SK-N-SH treated with all-trans-retinoic acid at 6 μM for 48 hours (cell line): Measurements from ENCODE around the gene B3GALT2.

Experiments used
- ATAC-seq: fragments of 200-7000 bp; cut with Tn5 transposase; 3 replicates; pipeline ENCODE4 v1.9.1; 2020; ENCODE audit warnings: mild to moderate bottlenecking, moderate library complexity
- ARNTL ChIP-seq: fragments of 450-650 bp; formaldehyde crosslinking; IDR thresholded peaks from 2 replicates; pipeline ENCODE4 v1.5.0; 2020; ENCODE audit warnings: low read depth, mild to moderate bottlenecking, moderate library complexity, borderline replicate concordance
- CSDC2 ChIP-seq: fragments of 250-450 bp; sonication (Bioruptor Pico); IDR thresholded peaks from 2 replicates; pipeline ENCODE4 v1.5.0; 2020; ENCODE audit warnings: mild to moderate bottlenecking, moderate library complexity
- ESRRG ChIP-seq: fragments of 250-450 bp; sonication (Bioruptor Pico); IDR thresholded peaks from 2 replicates; pipeline ENCODE4 v1.6.1; 2021; ENCODE audit warnings: mild to moderate bottlenecking
- GLIS3 ChIP-seq: fragments of 250-450 bp; sonication (Bioruptor Pico); IDR thresholded peaks from 2 replicates; pipeline ENCODE4 v1.5.0; 2020; ENCODE audit warnings: mild to moderate bottlenecking, moderate library complexity
- ISL1 ChIP-seq: fragments of 250-450 bp; sonication (Bioruptor Pico); IDR thresholded peaks from 2 replicates; pipeline ENCODE4 v2.1.2; 2022; ENCODE audit warnings: mild to moderate bottlenecking, moderate library complexity
- OSR1 ChIP-seq: fragments of 250-450 bp; sonication (Bioruptor Pico); IDR thresholded peaks from 2 replicates; pipeline ENCODE4 v1.8.0; 2022; ENCODE audit warnings: moderate library complexity, mild to moderate bottlenecking, inconsistent platforms
- PPARA ChIP-seq: fragments of 250-450 bp; sonication (Bioruptor Pico); IDR thresholded peaks from 2 replicates; pipeline ENCODE4 v1.5.0; 2020; ENCODE audit warnings: mild to moderate bottlenecking, borderline replicate concordance
- RARB ChIP-seq: fragments of 250-450 bp; sonication (Bioruptor Pico); IDR thresholded peaks from 2 replicates; pipeline ENCODE4 v1.8.0; 2021; ENCODE audit warnings: mild to moderate bottlenecking, moderate library complexity
- SNAI2 ChIP-seq: fragments of 250-450 bp; sonication (Bioruptor Pico); IDR thresholded peaks from 2 replicates; pipeline ENCODE4 v1.5.0; 2020; ENCODE audit warnings: mild to moderate bottlenecking, moderate library complexity
- TOX ChIP-seq: fragments of 250-450 bp; sonication (Bioruptor Pico); IDR thresholded peaks from 2 replicates; pipeline ENCODE4 v1.8.0; 2021; ENCODE audit warnings: mild to moderate bottlenecking, moderate library complexity, borderline replicate concordance
- TSHZ2 ChIP-seq: fragments of 250-450 bp; sonication (Bioruptor Pico); IDR thresholded peaks from 2 replicates; pipeline ENCODE4 v1.5.0; 2020; ENCODE audit warnings: mild to moderate bottlenecking, moderate library complexity
- ZC3H10 ChIP-seq: fragments of 250-450 bp; sonication (Bioruptor Pico); IDR thresholded peaks from 2 replicates; pipeline ENCODE4 v1.5.1; 2021; ENCODE audit warnings: mild to moderate bottlenecking, moderate library complexity
- ZFP3 ChIP-seq: fragments of 250-450 bp; sonication (Bioruptor Pico); IDR thresholded peaks from 2 replicates; pipeline ENCODE4 v1.5.0; 2020; ENCODE audit warnings: mild to moderate bottlenecking, moderate library complexity
- ZFP30 ChIP-seq: fragments of 450-650 bp; formaldehyde crosslinking; IDR thresholded peaks from 2 replicates; pipeline ENCODE4 v1.5.0; 2022; ENCODE audit warnings: mild to moderate bottlenecking, moderate library complexity
- ZNF565 ChIP-seq: fragments of 450-650 bp; formaldehyde crosslinking; conservative IDR thresholded peaks from 2 replicates; pipeline ENCODE4 v1.5.0; 2020; ENCODE audit warnings: low read depth, mild to moderate bottlenecking, moderate library complexity
- ZNF70 ChIP-seq: fragments of 450-650 bp; formaldehyde crosslinking; IDR thresholded peaks from 2 replicates; pipeline ENCODE4 v1.5.0; 2020; ENCODE audit warnings: mild to moderate bottlenecking, moderate library complexity
- ZNF8 ChIP-seq: fragments of 450-650 bp; formaldehyde crosslinking; IDR thresholded peaks from 2 replicates; pipeline ENCODE4 v1.5.0; 2020; ENCODE audit warnings: mild to moderate bottlenecking, moderate library complexity
- TF ChIP-seq, protein P1 (sequence below): fragments of 250-450 bp; sonication (Bioruptor Pico); IDR thresholded peaks from 2 replicates; pipeline ENCODE4 v1.5.1; 2021; ENCODE audit warnings: mild to moderate bottlenecking, moderate library complexity
- TF ChIP-seq, protein P2 (sequence below): fragments of 250-450 bp; sonication (Bioruptor Pico); IDR thresholded peaks from 2 replicates; pipeline ENCODE4 v1.5.1; 2020; ENCODE audit warnings: low read depth, mild to moderate bottlenecking, moderate library complexity
- TF ChIP-seq, protein P3 (sequence below): fragments of 250-450 bp; sonication (Bioruptor Pico); IDR thresholded peaks from 2 replicates; pipeline ENCODE4 v1.8.0; 2020; ENCODE audit warnings: mild to moderate bottlenecking, moderate library complexity, borderline replicate concordance
- TF ChIP-seq, protein P4 (sequence below): fragments of 250-450 bp; sonication (Bioruptor Pico); IDR thresholded peaks from 2 replicates; pipeline ENCODE4 v1.8.0; 2021; ENCODE audit warnings: low read depth, mild to moderate bottlenecking, moderate library complexity, borderline replicate concordance

B3GALT2 gene

GRCh38 chr1:193187114-193187513 is 701 bp upstream of the B3GALT2 start:
- no peak for ATAC-seq
- TF ChIP-seq ZFP3: no peak
- TF ChIP-seq TOX (CRISPR knock-in tag): peak; percentile 13; the same call in 1 of the 2 replicates
- TF ChIP-seq, all 23 proteins: peak for 1

DNA sequence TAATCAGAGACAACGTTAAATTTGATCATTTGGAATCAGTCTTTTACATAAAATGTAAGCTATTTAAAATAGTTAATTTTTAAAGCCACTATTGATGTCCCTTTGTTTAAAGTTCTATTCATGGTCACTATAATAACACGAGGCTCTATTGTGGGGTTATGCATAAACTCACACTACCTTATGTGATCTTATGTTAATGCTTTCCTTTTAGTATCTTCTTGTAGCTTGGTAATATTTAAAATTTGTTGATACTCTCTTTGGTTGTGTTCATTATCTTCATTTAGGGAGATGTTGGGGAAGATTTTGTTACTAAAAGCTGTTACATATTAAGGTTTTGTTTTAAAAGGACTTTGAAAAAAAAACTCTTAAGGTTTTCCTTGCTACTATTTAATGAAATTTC is 1.2 kb downstream of the B3GALT2 start:
- TF ChIP-seq ZNF8 (CRISPR knock-in tag): no peak
- no peak for TF ChIP-seq ZC3H10 (CRISPR knock-in tag)
- TF ChIP-seq, protein P1, sequence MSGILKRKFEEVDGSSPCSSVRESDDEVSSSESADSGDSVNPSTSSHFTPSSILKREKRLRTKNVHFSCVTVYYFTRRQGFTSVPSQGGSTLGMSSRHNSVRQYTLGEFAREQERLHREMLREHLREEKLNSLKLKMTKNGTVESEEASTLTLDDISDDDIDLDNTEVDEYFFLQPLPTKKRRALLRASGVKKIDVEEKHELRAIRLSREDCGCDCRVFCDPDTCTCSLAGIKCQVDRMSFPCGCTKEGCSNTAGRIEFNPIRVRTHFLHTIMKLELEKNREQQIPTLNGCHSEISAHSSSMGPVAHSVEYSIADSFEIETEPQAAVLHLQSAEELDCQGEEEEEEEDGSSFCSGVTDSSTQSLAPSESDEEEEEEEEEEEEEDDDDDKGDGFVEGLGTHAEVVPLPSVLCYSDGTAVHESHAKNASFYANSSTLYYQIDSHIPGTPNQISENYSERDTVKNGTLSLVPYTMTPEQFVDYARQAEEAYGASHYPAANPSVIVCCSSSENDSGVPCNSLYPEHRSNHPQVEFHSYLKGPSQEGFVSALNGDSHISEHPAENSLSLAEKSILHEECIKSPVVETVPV: no peak
- no peak for TF ChIP-seq ISL1
- TF ChIP-seq, protein P2, sequence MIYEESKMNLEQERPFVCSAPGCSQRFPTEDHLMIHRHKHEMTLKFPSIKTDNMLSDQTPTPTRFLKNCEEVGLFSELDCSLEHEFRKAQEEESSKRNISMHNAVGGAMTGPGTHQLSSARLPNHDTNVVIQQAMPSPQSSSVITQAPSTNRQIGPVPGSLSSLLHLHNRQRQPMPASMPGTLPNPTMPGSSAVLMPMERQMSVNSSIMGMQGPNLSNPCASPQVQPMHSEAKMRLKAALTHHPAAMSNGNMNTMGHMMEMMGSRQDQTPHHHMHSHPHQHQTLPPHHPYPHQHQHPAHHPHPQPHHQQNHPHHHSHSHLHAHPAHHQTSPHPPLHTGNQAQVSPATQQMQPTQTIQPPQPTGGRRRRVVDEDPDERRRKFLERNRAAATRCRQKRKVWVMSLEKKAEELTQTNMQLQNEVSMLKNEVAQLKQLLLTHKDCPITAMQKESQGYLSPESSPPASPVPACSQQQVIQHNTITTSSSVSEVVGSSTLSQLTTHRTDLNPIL (CRISPR knock-in tag): no peak
- no peak for TF ChIP-seq SNAI2 (CRISPR knock-in tag)
- TF ChIP-seq ESRRG (CRISPR knock-in tag): no peak
- TF ChIP-seq ARNTL (CRISPR knock-in tag): no peak
- TF ChIP-seq ZNF70 (CRISPR knock-in tag): no peak
- TF ChIP-seq RARB: no peak
- TF ChIP-seq, protein P3, sequence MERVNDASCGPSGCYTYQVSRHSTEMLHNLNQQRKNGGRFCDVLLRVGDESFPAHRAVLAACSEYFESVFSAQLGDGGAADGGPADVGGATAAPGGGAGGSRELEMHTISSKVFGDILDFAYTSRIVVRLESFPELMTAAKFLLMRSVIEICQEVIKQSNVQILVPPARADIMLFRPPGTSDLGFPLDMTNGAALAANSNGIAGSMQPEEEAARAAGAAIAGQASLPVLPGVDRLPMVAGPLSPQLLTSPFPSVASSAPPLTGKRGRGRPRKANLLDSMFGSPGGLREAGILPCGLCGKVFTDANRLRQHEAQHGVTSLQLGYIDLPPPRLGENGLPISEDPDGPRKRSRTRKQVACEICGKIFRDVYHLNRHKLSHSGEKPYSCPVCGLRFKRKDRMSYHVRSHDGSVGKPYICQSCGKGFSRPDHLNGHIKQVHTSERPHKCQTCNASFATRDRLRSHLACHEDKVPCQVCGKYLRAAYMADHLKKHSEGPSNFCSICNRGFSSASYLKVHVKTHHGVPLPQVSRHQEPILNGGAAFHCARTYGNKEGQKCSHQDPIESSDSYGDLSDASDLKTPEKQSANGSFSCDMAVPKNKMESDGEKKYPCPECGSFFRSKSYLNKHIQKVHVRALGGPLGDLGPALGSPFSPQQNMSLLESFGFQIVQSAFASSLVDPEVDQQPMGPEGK: no peak
- TF ChIP-seq CSDC2 (CRISPR knock-in tag): no peak
- TF ChIP-seq ZFP3: no peak
- TF ChIP-seq TOX (CRISPR knock-in tag): no peak
- no peak for TF ChIP-seq ZNF565 (CRISPR knock-in tag)
- no peak for TF ChIP-seq TSHZ2
- TF ChIP-seq, protein P4, sequence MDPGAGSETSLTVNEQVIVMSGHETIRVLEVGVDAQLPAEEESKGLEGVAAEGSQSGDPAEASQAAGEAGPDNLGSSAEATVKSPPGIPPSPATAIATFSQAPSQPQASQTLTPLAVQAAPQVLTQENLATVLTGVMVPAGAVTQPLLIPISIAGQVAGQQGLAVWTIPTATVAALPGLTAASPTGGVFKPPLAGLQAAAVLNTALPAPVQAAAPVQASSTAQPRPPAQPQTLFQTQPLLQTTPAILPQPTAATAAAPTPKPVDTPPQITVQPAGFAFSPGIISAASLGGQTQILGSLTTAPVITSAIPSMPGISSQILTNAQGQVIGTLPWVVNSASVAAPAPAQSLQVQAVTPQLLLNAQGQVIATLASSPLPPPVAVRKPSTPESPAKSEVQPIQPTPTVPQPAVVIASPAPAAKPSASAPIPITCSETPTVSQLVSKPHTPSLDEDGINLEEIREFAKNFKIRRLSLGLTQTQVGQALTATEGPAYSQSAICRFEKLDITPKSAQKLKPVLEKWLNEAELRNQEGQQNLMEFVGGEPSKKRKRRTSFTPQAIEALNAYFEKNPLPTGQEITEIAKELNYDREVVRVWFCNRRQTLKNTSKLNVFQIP: no peak
- TF ChIP-seq PPARA: no peak
- no peak for TF ChIP-seq GLIS3 (CRISPR knock-in tag)
- no peak for TF ChIP-seq ZFP30 (CRISPR knock-in tag)
- no peak for ATAC-seq

DNA sequence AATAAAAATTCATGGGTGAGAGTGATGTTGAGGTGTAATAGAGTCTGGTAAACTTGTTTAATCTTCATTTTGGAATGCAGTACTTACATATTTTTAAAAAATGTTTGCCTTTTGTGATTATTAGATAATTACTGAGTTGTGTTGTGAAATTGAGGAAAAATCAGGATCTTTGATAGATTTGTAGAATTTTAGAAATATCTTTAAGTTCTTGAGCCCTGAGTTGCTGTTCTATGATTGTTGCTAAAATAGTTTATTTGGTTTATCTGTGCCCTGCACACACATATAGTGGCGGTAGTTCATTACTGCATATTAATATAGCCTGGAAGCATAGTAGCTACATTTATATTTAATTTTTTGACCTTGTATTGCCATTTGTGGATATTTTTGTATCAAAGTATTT is 1.6 kb downstream of the B3GALT2 start:
- TF ChIP-seq TOX (CRISPR knock-in tag): no peak
- TF ChIP-seq GLIS3 (CRISPR knock-in tag): no peak
- no peak for TF ChIP-seq PPARA
- no peak for TF ChIP-seq OSR1 (CRISPR knock-in tag)
- TF ChIP-seq, protein P3: no peak
- TF ChIP-seq, protein P2 (CRISPR knock-in tag): no peak
- TF ChIP-seq ARNTL (CRISPR knock-in tag): no peak
- no peak for TF ChIP-seq ZNF8 (CRISPR knock-in tag)
- no peak for ATAC-seq
